Stomach (tissue), 4 donors: ENCODE measurements around the gene CSTF2.

Source experiments
- CTCF ChIP-seq, 7 experiments: fragments of 450-650 bp in 4 of 7; fragments of 200-600 bp in 3 of 7; sonication (generic) in 3 of 7; IDR thresholded peaks; one replicate each; pipeline ENCODE4 v1.5.1; 2016 to 2019; ENCODE audit warnings: antibody characterized with exemption in 7 of 7, control low read depth in 2 of 7, mild to moderate bottlenecking in 1 of 7
- EP300 ChIP-seq: sonication (generic); formaldehyde crosslinking; IDR thresholded peaks from one replicate; pipeline ENCODE4 v1.6.1; 2017; ENCODE audit warnings: antibody characterized with exemption
- POLR2A ChIP-seq, 4 donors: fragments of 450-650 bp; IDR thresholded peaks; one replicate each; pipeline ENCODE4 v1.6.1; 2016; ENCODE audit warnings: antibody characterized with exemption in 4 of 4, control low read depth in 2 of 4, mild to moderate bottlenecking in 1 of 4, moderate library complexity in 1 of 4
- POLR2AphosphoS5 ChIP-seq, 3 donors: sonication (generic); formaldehyde crosslinking; IDR thresholded peaks; one replicate each; pipeline ENCODE4 v1.6.1; 2016; ENCODE audit warnings: antibody characterized with exemption in 3 of 3

GRCh38 chrX:100883654-100884053 lies 63.5 kb downstream of the CSTF2 start:
- TF ChIP-seq POLR2A (IDR thresholded peaks at IDR 0.05) (no peak), CTCF (IDR thresholded peaks at IDR 0.05) (no peak), EP300 (no peak), POLR2AphosphoS5 (IDR thresholded peaks at IDR 0.05) (no peak)
